LNCAP (cell line): ENCODE results near the gene TNIK.

Experiments used
- TF ChIP-seq, protein P1 (sequence below): fragments of 450-650 bp; IDR thresholded peaks from 2 replicates; pipeline ENCODE4 v1.5.1; 2017; ENCODE audit warnings: mild to moderate bottlenecking

Gene TNIK

DNA sequence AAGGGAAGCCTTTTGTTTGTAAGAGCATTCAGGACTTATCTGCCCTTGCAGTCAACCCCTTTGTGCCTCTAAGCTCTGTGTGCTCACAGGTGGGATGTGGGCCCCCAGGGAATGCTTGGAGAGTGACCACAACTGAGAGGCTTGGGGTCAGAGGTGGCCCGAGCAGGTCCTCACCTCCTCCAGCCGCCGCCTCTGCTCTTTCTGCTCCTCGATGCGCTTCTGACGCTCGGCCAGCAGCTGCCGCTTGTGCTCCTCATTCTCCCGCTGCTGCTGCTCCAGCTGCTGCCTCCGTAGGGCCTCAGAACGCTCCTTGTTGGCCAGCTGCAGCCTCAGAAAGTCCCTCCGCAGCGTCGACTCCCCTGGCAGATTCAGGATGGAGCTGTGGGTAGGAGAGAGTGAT lies 302.9 kb downstream of the TNIK start:
- TF ChIP-seq, protein P1, sequence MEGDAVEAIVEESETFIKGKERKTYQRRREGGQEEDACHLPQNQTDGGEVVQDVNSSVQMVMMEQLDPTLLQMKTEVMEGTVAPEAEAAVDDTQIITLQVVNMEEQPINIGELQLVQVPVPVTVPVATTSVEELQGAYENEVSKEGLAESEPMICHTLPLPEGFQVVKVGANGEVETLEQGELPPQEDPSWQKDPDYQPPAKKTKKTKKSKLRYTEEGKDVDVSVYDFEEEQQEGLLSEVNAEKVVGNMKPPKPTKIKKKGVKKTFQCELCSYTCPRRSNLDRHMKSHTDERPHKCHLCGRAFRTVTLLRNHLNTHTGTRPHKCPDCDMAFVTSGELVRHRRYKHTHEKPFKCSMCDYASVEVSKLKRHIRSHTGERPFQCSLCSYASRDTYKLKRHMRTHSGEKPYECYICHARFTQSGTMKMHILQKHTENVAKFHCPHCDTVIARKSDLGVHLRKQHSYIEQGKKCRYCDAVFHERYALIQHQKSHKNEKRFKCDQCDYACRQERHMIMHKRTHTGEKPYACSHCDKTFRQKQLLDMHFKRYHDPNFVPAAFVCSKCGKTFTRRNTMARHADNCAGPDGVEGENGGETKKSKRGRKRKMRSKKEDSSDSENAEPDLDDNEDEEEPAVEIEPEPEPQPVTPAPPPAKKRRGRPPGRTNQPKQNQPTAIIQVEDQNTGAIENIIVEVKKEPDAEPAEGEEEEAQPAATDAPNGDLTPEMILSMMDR: no peak

DNA sequence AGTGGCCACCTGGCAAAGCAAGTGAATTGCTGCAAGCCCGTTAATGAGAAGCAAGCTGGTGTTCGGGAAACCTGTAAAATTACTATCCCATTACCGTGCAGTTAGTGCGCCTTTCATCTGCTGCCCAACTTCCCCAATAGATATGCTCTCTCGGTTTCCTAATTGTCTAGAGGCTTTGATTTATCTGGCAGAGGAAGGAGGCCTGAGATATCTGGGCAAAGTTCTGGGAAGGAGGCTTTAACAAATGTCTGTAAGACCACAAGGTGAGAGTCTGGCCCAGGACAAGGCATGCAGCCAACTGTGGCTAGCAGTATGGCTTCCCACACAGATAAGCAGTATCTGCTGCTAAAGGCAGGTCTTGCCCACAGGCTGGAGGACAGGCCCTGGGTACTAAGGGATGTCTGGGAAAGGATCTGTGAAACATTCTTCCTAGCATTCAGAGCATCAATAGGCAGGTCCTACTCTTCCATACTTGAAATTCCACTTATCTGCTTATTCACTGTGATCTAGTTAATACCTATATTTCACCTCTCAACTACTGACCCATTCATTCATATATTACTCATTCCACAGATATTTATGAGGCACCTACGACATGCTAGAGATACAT lies 303.7 kb downstream of the TNIK start:
- TF ChIP-seq, protein P1: no peak

DNA sequence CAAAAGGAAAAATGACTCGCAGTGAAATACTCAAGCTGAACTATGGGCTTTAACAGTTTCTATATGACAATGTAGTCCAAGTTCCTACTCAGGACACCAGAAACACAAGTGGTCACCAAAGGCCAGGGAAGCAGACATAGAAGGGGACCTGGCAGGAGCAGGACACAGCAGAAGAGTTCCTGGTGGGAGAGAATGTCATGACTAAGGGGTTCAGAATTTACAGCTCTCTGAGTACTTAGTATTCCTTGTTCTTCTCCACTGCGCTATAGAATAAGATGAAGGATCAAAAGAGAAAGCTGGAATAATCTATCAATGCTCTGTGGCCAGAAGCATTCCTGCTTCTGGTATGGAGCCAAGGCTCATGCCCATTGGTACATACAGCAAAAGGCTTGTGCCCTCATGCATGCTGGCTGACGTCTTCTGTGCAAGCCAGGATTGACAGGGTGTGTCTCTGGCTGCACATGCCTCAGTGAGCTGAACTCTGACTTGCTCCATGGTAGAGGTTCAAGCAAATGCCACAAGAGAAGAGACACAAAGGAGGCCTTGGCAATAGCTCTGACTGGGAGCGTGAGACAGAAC lies 305.0 kb downstream of the TNIK start:
- TF ChIP-seq, protein P1: no peak

DNA sequence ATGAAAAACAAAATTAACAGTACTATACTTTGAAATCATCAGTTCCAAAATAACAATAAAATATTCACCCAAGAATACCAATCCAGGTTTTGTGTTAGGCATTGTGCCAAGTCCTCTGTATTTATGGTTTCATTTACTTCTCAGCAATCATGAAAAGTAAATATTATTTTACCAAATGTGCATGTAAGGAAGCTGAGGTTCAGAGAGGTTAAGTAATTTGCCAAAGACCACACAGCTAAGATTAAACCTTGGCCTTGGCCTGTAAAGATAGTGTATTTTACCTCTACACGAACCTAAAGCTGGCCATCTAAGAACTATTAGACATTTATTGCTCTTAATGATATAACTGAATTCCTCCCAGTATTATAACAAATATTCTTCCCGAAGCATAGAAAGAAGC lies 309.3 kb downstream of the TNIK start:
- TF ChIP-seq, protein P1: no peak

DNA sequence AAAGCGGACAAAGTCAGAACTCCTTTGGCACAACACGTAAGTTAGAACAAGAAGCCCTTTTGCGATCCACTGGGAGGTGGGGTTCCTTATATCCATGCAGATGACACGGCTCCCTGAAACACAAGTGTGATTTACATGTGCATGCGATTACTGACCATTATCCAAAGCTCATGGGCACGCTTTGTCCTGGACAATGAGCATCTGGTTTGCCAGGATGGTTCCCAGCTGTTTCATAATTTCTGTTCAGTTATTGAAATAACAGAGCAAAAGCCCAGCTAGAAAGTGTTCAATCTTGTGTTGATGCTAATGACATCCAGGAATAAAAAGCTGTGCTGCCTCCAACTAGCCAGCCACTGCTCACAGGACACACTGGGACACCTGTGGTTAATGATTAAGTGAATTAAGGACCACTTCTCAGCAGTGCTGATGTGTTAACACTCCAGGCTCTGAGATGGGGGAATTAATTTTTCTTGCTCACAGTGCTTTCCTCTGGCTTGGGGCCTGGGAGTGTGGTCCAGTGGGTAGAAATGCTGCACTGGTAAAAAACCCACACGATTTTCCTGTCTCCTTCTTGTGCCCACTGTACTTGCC lies 310.6 kb downstream of the TNIK start:
- TF ChIP-seq, protein P1: no peak

DNA sequence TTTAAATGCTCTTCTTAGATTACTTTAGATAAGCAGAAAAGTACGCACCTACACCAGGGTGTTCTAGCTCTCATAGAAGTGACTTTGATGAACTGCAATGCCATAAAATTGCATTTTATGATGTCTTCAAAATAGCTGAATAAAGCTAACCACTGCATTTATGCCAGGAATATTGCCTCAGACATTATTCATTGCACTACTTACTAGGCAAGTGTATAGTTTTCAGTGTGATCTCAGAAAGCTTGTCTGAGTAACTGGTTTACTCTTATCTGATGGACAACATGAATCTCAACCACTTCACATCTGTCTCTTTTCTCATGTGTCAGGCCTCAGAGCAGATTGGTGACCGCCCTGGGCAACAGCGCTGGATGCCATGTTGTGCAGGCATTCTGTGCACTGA lies 314.4 kb downstream of the TNIK start:
- TF ChIP-seq, protein P1: no peak

DNA sequence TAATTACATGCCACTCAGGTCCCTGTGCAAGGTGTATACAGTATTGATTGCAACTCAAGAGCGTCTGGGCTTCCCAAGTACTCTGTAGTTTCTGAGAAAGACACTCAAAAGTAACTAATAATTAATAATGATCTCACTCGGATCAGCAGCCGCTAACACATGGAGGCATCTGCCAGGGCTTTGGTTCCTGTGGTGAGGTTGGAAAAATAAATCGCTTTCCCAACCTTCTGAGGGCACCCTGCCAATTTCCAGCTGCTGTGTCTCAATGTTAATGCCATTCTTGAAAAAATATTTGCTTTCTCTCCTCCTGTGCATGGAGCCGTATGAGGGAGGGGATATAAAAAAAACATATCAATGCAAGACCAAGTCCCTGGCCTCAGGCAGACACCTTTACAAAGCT lies 317.2 kb downstream of the TNIK start:
- TF ChIP-seq, protein P1: no peak
